GM21786 (cell line): Measurements from ENCODE around the gene HEBP1.
"Not testable (repeated sequence)": the region's sequence is repeated elsewhere in the genome, so short reads cannot be mapped to it uniquely, and the experiment has no call there.

ENCODE experiments used
- ATAC-seq: cut with Tn5 transposase; IDR thresholded peaks from one replicate; pipeline ENCODE4 v1.9.1; 2021; ENCODE audit not compliant: unreplicated experiment

Gene HEBP1, protein sequence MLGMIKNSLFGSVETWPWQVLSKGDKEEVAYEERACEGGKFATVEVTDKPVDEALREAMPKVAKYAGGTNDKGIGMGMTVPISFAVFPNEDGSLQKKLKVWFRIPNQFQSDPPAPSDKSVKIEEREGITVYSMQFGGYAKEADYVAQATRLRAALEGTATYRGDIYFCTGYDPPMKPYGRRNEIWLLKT

DNA sequence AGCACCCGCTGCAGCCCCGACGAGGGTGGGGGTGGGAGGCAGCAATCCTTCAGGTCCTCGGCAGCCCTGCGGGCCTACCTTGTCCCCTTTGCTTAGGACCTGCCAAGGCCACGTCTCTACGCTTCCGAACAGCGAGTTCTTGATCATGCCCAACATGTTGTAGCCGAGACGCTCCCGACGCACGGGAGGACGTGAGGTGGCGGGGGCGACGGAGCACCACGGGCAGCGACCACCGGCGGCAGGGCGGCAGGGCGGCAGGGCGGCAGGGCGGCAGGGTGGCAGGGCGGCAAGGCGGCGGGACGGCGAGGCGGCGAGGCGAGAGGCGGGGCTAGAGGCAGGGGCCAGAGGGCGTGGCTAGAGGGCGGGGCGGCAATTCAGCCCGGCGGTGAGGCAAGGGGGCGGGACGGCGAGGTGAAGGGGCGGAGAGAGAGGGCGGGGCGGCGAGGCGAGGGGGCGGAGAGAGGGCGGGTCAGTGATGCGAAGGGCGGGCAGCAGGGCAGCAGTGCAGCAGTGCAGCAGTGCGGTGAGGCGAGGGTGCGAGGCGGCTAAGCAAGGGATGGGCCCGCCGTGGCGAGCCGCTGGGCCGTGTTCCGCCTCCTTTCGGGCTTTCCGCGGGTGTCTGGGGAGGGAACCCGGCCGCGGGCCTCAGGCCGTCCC, at the start of gene HEBP1:
Gene HEBP1 (minus strand): TSS at position 307 of the 657 bp plus-strand sequence. CDS start 151 bp downstream, at position 156.
- peak; percentile 80 for ATAC-seq

DNA sequence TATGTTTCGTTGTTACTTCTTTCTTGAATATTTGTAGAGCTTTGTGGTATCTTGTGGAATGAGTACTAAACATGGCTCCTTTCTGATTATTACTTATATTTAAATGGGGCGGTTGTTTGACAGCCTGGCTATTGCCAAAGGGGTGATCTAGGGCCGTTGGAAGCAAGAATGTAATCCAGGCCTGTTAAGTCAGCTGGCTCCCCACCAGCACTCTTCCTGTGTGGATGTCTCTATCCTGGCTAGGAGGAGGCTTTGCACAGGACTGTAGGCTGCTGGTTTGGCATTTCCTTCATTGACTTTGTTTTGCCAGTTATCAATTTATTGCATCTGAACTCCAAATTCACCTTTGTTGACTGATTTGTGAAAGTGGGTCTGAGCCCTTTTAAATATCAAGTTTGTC, 49.8 kb upstream of the HEBP1 start:
- ATAC-seq: no peak

DNA sequence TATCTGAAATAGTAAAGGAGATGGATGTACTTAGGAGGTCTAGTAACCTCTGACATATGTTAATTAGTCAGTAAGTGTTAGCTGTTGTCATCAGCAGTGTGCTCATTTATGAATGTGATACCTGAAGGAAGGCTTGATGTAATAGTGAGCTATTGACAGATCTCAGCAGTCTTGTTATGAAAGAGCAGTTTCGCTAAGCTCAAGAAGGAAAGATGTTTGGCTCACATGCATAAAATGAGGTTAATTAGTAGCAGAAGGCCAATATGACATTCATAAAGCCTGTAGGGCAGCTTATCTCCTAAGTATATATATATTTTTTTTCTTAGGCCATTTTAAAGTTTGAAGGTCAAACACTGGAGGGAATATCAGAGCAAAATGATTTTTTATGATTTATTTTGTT, 46.9 kb upstream of the HEBP1 start:
- ATAC-seq: no peak

DNA sequence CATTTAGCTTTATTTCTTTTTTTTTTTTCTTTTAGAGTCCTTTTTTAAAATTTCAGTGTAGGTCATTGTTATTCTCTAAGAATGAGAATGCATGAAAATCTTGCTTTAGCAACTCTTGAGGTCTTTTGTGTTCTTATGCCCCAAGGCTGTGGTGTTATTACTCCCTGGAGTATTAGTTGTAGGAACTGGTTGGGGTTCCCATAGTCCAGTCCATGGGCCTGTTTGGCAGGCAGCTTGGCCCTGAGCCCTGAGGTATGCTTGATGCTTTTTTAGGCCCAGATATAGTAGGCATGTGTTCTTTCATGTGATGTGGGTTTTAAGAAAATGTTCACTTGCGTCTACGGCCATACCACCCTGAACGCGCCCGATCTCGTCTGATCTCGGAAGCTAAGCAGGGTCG, 45.8 kb upstream of the HEBP1 start:
- ATAC-seq: no peak

DNA sequence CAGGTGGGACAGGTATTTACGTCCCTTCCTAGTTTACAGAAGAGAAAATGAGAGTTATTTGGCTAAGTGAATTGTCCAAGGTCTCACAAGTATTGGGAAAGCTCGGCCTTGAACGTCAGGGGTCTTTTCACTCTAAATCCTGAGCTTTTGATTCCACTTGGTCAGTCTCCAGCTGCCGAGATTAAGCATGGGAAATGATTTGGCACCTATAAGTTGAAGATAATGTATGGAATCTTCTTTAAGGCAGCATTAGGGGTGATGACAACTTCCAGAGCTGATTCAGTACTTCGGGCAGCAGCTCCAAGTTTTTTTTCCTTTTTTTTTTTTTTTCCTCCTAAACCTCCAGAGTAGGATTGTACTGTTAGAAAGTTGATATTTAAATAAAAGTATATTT, 44.8 kb upstream of the HEBP1 start:
- ATAC-seq: no peak

DNA sequence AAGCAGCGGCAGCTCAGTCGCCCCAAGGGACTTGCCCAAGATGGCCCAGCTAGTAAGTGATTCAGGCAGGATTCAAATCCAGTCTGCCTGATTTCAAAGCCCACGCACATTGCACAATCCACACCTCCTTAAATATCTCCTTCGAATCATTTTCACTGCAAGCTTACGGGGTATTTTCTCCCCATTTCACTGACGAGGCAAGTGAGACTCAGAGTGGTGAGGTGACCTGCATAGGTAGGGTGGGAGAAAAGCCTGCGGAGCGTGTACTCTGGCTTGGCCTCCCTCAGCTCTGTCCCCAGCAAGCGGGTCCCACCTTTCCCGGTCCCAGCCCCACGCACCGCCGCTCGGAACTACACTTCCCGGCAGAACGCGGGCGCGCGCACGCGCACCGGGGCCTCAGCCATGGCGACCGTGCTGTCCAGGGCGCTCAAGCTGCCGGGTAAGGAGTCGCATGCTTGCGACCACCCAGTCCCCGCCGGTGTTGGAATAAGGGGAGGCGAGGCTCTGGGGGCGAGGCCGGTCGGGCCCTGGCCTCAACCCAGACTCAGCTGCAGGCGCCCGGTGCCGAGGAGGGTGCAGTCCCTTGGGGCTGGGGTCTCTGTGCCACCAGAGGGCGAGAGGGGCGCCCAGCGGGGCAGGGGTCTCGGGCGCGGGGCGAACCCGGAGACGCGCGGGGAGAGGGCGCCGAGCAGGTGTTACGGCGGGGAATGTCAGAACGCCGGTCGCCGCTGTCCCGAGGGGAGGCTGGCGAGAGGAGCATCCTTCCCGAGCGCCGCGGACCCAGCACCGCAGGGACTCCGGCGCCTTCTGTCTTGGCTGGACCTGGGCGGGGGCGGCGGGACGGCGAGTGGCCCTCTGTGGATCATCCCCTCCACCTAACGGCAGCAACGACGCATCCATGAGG, 44.2 kb upstream of the HEBP1 start, which contains the start of gene FAM234B:
Gene FAM234B (plus strand): TSS at position 380 of the 904 bp plus-strand sequence. CDS start 23 bp downstream, at position 403.
- ATAC-seq: peak; percentile 80

DNA sequence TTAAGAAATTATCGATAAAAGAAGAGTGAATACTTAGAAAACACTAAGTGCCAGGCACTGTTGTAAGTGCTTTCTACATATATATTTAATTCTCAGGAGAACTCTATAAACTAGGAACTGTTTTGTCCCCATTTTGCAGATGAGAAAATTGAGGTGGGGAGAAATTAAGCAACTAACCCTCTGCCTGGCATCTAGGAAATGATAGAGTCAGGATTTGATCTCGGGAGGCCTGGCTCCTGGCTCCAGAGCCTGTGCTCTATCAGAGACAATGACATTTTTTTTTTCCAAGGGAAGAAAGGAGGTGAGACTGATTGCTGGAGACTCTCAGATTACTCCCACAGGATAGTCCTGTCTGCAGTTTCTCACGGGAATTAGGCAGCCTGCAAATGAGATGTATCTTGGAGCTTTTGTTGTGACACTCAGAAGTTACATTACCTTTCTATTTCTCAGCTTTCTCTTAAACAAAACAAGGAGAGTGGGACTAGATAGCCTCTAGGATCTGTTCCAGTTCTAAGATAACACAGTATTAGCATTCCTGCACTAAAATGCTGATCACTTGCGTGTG, 42.7 kb upstream of the HEBP1 start:
- no peak for ATAC-seq

DNA sequence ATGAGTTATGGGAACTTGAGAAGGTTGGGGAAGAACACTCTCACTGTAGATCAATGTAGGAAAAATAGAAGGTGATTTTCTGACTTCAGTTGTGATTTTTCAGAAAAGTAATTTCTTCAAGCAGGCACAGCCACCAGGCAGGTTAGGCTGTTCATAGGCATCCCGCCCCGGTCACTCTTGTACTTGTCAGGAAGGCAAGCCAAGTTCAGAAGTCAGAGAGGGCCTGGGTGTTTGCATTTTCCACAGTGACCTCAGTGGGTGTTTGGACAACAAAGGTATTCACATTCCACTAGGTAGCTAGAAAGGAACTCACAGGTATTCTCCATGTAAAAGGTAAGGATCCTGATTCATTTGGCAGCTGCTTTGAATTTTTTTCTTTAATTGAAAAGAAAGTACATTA, 41.2 kb upstream of the HEBP1 start:
- ATAC-seq: no peak

DNA sequence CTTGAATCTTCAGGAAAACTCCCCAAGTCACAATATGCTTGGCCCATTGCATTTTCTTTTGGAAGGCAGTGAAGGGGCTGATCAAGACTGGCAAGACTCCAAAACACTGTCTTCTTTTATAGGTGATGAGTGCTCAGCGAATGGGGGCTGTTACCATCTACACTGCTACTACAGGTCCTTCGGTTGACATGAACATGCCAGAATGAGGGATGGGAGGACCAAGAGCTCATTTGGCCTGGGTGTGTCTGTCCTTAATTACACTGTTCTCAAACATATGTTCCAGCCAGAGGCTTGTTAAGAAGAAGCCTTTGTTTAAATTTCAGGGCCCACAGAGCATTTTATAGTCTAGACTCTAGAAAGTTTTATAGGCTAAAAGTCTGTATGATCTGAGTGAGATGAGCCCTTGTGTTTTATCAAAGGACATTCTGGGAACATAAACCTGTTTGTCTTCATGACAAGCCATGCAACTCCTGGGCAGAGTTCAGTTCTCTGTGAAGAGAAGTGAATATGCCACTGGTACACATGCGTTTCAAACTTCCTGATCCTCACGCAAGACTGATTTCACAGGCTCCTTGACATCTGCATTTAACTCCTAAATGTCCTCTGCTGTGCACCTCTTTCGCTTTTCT, 39.4 kb upstream of the HEBP1 start:
- no peak for ATAC-seq

DNA sequence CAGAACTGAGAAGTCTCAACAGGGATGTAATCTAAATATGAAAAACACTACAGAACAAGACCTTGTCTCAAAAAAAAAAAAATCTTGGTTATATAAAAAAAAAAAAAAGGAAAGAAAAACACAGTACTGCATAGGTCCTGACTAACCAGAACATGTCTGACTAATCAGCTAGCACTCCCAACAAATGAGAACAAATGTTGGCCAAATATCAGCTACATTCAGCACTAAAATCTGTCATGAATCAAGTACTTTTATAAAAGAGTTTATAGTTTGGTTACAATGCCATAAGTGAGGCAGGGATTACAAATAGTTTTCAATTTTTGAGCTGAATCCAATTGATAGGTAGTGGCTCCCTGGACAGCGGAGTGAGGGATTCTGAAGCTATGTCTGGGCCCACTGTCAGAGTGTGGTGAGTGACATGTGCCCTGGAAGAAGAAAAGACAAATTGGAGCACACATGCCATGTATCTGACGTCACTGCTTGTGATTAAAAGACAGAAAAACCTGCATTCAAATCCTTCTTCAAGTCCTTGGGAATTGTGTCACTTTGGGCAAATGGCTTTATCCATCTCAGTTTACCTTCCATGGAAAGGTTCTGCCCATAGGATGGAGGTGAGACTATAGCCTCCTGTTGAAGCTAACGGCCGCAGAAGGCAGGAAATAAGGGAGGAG, 38.6 kb upstream of the HEBP1 start:
- no peak for ATAC-seq

DNA sequence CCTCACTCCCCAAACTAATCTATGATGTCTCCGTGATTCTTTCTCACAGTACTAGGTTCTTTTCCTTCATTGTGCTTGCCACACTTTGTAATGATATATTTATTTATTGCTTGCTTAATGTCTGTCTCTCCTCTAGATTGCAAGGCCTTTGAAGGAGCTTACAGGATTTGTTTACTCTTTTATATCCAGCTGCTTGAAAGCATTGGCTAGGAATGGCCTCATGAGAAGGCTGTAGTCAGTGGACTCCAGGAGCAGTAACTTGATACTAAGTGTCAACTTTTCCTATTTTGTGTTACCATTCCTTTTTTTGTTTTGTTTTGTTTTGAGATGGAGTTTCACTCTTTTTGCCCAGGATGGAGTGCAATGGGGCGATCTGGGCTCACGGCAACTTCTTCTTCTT, 36.8 kb upstream of the HEBP1 start:
- no peak for ATAC-seq

DNA sequence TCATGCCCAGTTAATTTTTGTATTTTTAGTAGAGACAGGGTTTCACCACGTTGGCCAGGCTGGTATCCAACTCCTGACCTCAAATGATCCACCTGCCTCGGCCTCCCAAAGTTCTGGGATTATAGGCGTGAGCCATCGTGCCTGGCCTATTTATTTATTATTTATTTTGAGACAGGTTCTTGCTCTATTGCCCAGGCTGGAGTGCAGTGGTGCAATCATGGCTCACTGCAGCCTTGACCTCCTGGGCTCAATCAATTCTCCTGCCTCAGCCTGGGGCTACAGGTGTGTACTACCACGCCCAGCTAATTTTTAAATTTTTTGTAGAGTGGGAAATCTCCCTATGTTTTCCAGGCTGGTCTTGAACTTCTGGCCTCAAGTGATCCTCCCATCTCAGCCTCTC, 35.3 kb upstream of the HEBP1 start:
- not testable (repeated sequence) for ATAC-seq

DNA sequence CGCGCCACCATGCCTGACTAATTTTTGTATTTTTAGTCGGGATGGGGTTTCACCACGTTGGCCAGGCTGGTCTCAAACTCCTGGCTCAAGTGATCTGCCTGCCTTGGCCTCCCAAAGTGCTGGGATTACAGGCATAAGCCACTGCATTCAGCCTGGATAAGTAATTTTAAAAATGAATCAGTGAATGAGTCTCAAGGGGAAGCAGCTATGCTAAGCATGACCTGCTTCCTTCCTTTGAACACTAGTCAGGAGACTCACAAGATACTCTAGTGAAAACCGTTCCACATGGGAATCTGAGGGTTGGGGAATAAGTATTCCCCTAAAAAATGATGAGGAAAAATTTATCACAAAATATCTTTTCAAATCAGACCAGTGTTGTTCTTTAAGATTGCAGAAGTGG, 33.4 kb upstream of the HEBP1 start:
- ATAC-seq: no peak

DNA sequence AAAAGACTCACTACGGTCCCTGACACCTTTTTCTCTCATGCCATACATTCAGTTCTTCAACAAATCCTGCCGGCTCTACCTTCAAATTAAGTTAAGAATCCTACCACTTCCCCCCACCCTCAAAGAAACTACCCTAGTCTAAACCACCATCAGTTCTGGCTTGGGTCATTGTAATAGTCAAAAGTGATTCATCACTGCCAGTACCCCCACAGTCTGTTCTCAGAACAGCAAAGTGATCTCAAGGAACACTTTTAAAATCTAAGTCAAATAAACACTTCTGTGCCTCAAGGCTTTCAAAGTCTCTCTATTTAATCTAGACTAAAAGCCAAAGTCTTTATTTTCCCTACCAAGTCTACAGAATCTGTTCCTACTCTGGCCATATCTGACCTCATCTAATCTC, 32.1 kb upstream of the HEBP1 start:
- ATAC-seq: no peak

DNA sequence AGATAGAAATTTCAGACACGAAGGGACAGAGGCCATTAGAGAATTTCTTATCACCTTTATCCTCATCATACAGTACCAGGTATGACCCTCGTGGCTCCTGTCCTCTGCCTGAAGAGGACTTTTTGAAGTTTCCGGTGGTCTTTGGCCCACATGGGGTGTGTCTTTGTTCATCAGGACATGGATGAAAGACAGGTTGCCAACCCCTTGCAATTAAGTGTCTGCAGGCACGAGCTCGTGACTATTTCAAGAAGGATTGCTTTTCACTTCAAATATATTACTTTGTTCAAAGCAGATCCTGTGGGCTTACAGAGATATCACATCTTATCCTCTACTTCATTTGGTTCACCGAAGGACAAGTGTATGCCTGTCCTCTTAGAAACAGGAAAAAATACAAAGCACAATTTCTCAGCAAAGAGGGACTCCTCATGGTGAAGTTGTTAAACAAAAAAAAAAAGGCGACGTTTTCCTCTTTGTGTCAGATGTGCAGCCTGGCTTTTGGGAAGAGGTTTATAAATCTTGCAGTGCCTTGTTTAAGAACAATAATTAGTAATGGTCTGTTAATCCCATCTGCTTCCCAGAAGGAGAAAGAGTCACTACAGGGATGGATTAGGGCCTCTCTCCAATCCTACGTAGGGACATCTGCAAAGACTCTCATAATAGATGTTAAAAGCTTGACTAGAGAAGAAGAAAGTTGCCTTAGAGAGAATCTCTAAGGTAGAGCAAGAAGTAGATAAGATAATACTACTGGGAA, 30.7 kb upstream of the HEBP1 start:
- no peak for ATAC-seq

DNA sequence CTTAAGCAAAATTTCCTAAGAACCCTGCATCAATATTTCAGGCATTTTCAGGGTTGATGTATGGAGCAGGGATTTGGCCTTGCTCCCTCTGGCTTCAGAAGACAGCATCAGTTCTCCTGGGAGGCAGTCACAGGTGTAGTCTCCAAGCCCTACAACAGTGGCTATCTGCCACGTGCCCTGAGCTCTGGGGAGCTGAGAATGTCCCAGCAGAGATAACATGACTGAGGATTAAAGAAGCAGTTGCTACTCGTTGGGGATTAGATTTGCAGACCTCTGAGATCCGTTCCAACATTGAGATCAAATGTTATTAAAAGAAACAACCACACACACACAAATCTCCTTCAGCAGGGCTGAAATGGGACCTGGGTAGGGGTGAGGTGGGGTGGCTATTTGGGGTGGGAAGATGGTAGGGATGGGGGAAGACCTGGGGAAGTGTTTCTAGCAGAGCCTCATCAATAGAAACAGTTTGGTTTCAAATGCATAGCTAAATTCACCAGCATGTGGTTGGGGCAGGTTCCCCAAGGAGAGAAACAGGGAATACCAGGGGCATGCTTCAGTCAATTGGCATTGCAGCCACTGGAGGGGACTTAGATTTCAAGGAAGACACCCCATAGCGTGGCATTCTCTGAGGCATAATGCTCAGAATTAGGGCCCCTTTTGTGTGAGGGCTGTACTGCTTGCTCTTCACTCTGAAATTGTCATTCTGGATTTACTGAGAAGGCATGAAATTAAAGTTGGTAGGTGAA, 28.9 kb upstream of the HEBP1 start:
- no peak for ATAC-seq

DNA sequence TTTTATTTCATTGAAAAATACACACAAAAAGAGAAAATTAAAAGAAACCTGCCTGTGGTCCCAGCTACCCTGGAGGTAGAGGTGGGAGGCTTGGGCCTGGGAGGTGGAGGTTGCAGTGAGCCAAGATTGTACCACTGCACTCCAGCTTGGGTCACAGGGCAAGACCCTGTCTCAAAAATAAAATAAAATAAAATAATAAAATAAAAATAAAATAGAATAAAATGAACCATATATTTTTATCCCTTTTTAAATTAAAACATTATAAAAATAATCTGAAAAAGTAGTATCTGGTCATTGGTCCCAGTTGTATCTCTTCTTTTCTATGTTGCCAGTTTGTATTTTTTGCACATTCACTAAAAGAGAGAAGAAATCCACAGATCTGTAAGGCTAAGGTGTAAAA, 27.4 kb upstream of the HEBP1 start:
- no peak for ATAC-seq

DNA sequence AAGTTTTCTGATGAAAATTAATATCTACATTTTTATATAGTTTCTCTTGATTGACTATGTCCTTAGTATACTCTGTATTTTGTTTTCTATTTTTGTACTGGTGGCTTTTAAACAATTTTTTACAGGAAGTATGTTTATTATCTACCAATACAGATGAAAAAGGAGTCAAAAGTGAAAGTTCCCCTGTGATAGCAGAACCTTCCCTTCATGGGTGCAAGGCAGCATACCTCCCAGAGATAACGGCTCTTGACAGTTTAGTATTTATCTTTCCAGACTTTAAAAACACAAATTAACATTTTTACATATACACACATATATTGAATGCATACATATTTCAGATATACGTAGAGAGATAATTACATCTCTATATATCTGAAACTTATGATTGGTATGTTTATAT, 27.0 kb upstream of the HEBP1 start:
- no peak for ATAC-seq

DNA sequence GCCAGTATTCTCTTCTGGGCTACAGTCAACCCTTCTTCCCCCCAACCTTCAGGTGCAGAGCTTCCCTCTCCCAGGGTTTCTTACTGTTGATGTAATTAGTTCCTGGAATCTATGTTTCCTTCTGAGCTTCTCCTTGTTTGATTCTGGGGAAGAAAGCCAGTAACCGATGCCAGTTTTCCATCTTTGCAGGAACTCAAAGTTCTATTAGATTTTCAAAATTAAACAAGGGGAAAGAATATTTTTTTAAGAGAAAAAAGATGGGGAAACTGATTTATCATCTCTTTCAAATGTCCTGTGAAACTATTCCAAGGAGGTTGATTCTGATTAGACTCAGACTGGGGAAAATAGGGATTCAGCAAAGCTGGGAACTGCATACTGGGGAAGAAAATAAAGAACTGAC, 26.2 kb upstream of the HEBP1 start:
- no peak for ATAC-seq
